SW 1271 (cell line): Measurements from ENCODE around the gene CYP27C1.
"Not testable (repeated sequence)": the region's sequence is repeated elsewhere in the genome, so short reads cannot be mapped to it uniquely, and the experiment has no call there.

Experiments
- DNase-seq, 2 experiments: peaks; one replicate each; lab custom pipeline; 2025; lab: John Stamatoyannopoulos, UW

The CYP27C1 gene

GRCh38 chr2:127220102-127220767 is at the start of gene CYP27C1:
TSS of gene CYP27C1 (minus strand) at chr2:127220299. CDS start at chr2:127220270, 29 bp downstream.
- DNase-seq = peak in 1 of 2 experiments; percentile 25

- no peak for DNase-seq
Measured at GRCh38 chr2:127261804-127262406, 41.8 kb upstream of the CYP27C1 start.

GRCh38 chr2:127259355-127259754 is 39.3 kb upstream of the CYP27C1 start:
- DNase-seq = no peak

GRCh38 chr2:127256866-127257265 is 36.8 kb upstream of the CYP27C1 start:
- DNase-seq = no peak

- no peak for DNase-seq
Measured at GRCh38 chr2:127256381-127256780, 36.3 kb upstream of the CYP27C1 start.

GRCh38 chr2:127255721-127256120 is 35.6 kb upstream of the CYP27C1 start:
- DNase-seq = no peak

GRCh38 chr2:127255146-127255545 is 35.0 kb upstream of the CYP27C1 start:
- no peak for DNase-seq

- DNase-seq = no peak
Measured at GRCh38 chr2:127254386-127254981, 34.4 kb upstream of the CYP27C1 start.

GRCh38 chr2:127241184-127241583 is 21.1 kb upstream of the CYP27C1 start:
- DNase-seq = not testable (repeated sequence)

GRCh38 chr2:127239395-127239794 is 19.3 kb upstream of the CYP27C1 start:
- no peak for DNase-seq

GRCh38 chr2:127237768-127238167 is 17.7 kb upstream of the CYP27C1 start:
- not testable (repeated sequence) for DNase-seq

GRCh38 chr2:127235082-127235702 is 15.1 kb upstream of the CYP27C1 start:
- DNase-seq = no peak

- DNase-seq = no peak
Measured at GRCh38 chr2:127233710-127234109, 13.6 kb upstream of the CYP27C1 start.

GRCh38 chr2:127231130-127231865 is 11.2 kb upstream of the CYP27C1 start:
- DNase-seq = no peak

- DNase-seq = no peak
Measured at GRCh38 chr2:127229555-127229954, 9.5 kb upstream of the CYP27C1 start.

- no peak for DNase-seq
Measured at GRCh38 chr2:127228102-127228501, 8.0 kb upstream of the CYP27C1 start.

GRCh38 chr2:127227264-127227660 is 7.2 kb upstream of the CYP27C1 start:
- DNase-seq = not testable (repeated sequence)

- DNase-seq = no peak
Measured at GRCh38 chr2:127226520-127227263, 6.6 kb upstream of the CYP27C1 start.

GRCh38 chr2:127226132-127226519 is 6.0 kb upstream of the CYP27C1 start:
- no peak for DNase-seq

GRCh38 chr2:127225186-127225960 is 5.3 kb upstream of the CYP27C1 start:
- no peak for DNase-seq

- DNase-seq = not testable (repeated sequence)
Measured at GRCh38 chr2:127224135-127224534, 4.0 kb upstream of the CYP27C1 start.
